GM21737 (cell line): ENCODE data around the gene SYT8.
"Not testable (repeated sequence)": the region's sequence is repeated elsewhere in the genome, so short reads cannot be mapped to it uniquely, and the experiment has no call there.

Experiments
- ATAC-seq: cut with Tn5 transposase; IDR thresholded peaks from one replicate; pipeline ENCODE4 v1.9.1; 2021; ENCODE audit warnings: mild to moderate bottlenecking, moderate library complexity; ENCODE audit not compliant: unreplicated experiment

The SYT8 gene

DNA sequence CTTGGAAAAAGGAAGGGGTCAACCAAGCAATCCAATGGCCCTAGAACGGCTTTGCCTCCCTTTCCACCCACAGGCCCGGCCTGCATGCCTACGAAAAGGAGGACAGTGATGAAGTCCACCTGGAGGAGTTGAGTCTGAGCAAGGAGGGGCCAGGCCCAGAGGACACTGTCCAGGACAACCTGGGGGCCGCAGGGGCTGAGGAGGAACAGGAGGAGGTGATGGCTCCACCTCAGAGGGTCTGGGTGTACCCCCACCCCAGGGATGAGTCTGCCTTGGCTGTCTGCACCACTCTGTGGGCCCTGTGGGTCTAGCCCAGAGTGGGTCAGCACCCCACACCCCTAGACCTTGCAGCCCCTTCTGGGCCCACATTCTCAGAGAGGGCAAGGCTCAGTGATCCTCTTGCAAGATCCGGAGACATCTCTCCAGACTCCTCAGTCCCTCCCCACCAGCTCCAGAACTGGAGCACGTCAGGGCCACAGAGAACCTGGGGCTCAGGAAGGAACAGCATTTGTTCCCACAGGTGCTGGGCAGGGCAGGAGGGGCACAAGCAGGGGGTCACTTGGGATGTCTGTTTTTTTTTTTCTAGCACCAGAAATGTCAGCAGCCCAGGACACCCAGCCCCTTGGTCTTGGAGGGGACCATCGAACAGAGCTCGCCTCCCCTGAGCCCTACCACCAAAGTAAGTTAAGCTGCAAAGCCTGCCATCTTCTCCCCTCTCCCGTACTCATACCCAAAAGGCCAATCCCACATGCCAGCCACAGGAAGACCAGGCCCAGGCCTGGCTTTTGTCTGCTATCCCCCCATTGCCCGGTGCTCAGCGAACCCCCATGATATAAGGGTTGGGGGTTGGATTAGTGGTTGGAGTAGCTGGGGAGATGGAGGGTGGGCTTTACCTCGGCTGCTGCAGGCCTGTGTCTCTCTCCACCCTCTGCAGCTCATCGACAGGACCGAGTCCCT is 48.8 kb downstream of the SYT8 start:
- ATAC-seq = no peak

DNA sequence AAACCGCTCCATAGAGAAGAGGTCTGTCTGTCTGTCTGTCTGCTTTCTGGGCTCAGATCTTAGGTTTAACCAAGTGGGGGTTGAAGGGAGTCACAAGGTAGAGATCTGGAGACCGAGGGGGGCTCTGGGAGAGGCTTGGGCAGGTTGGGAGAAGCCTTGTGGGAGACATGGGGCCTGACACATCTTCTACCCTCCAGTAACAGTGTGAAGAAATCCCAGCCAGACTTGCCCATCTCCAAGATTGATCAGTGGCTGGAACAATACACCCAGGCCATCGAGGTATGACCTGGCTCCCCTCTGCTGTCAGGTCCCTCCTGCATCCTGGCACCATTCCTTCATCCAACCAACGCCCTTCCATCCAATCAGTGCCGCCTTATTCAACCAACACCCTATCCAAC is 49.5 kb downstream of the SYT8 start:
- ATAC-seq = no peak

DNA sequence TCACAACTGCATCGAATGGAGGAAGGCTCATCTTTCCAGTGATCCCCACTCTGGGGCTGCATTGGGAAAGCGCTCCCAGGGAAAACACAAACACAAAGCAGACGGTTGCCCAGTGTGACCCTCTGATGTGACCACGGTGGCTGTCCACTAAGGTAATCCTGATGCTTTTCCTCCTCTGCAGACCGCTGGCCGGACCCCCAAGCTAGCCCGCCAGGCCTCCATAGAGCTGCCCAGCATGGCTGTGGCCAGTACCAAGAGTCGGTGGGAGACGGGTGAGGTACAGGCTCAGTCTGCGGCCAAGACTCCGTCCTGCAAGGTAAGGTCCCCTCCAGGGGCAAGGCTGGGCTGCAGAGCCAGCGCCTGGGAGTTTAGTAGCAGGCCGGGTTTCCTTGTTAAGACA is 51.8 kb downstream of the SYT8 start:
- not testable (repeated sequence) for ATAC-seq
